HepG2 (cell line): ENCODE results near the gene PPFIA3. TPM values are rescaled to one million over a fixed set of nuclear protein-coding genes. Genes with fewer than 3 reads are reported as not detected.
A peak's percentile ranks its signal among the peaks of the same experiment; 100 is the strongest.

ENCODE experiments used
- BRD4 ChIP-seq: sonication (generic); formaldehyde crosslinking; IDR thresholded peaks from 2 replicates; pipeline ENCODE4 v1.4.0; 2020; ENCODE audit warnings: missing genetic modification reagents
- ELF1 ChIP-seq: sonication (generic); formaldehyde crosslinking; IDR thresholded peaks from 2 replicates; pipeline ENCODE4 v1.4.0; 2020; ENCODE audit warnings: missing genetic modification reagents
- EP300 ChIP-seq, 3 experiments: sonication (generic) in 1 of 3; formaldehyde crosslinking in 1 of 3; IDR thresholded peaks; 2 replicates each; pipeline versions ENCODE4 v1.5.1 to v1.6.1; 2011 to 2020; ENCODE audit warnings: low read depth in 2 of 3, low read length in 2 of 3, borderline replicate concordance in 1 of 3, improper control_type of control experiment in 1 of 3, mild to moderate bottlenecking in 1 of 3, missing genetic modification reagents in 1 of 3, moderate library complexity in 1 of 3
- GFI1 ChIP-seq: sonication (generic); formaldehyde crosslinking; IDR thresholded peaks from 2 replicates; pipeline ENCODE4 v1.5.0; 2020; ENCODE audit warnings: missing genetic modification reagents, mild to moderate bottlenecking, borderline replicate concordance
- GTF3A ChIP-seq: sonication (generic); formaldehyde crosslinking; conservative IDR thresholded peaks from 2 replicates; pipeline ENCODE4 v1.4.0; 2020; ENCODE audit warnings: mild to moderate bottlenecking, missing genetic modification reagents
- MAF1 ChIP-seq: sonication (generic); formaldehyde crosslinking; IDR thresholded peaks from 2 replicates; pipeline ENCODE4 v1.5.0; 2020; ENCODE audit warnings: missing genetic modification reagents, borderline replicate concordance
- MAFG ChIP-seq: sonication (generic); formaldehyde crosslinking; IDR thresholded peaks from 2 replicates; pipeline ENCODE4 v1.5.1; 2020; ENCODE audit warnings: mild to moderate bottlenecking, missing genetic modification reagents
- PBX2 ChIP-seq: IDR thresholded peaks from 2 replicates; pipeline ENCODE4 v1.6.1; 2016; ENCODE audit warnings: control low read depth
- PRPF4 ChIP-seq: fragments of 200-400 bp; formaldehyde crosslinking; IDR thresholded peaks from 2 replicates; pipeline ENCODE4 v1.6.1; 2016; ENCODE audit warnings: low read length, low read depth; ENCODE audit not compliant: poor library complexity, severe bottlenecking
- PTBP1 ChIP-seq: fragments of 200-400 bp; formaldehyde crosslinking; IDR thresholded peaks from 2 replicates; pipeline ENCODE4 v1.6.1; 2018; ENCODE audit warnings: low read length, low read depth; ENCODE audit not compliant: poor library complexity, severe bottlenecking
- RARG ChIP-seq: sonication (generic); formaldehyde crosslinking; IDR thresholded peaks from 2 replicates; pipeline ENCODE4 v1.4.0; 2020; ENCODE audit warnings: low read depth, mild to moderate bottlenecking, missing genetic modification reagents
- RERE ChIP-seq: IDR thresholded peaks from 2 replicates; pipeline ENCODE4 v1.6.1; 2016; ENCODE audit warnings: low read depth, missing genetic modification reagents, missing compliant biosample characterization
- SP140L ChIP-seq: sonication (generic); formaldehyde crosslinking; IDR thresholded peaks from 2 replicates; pipeline ENCODE4 v1.4.0; 2020; ENCODE audit warnings: missing genetic modification reagents, borderline replicate concordance
- STAT6 ChIP-seq: sonication (generic); formaldehyde crosslinking; IDR thresholded peaks from 2 replicates; pipeline ENCODE4 v1.4.0; 2020; ENCODE audit warnings: missing genetic modification reagents, mild to moderate bottlenecking, borderline replicate concordance
- TGIF2 ChIP-seq: IDR thresholded peaks from 2 replicates; pipeline ENCODE4 v1.6.1; 2016; ENCODE audit warnings: control low read depth, missing compliant biosample characterization
- U2AF1 ChIP-seq: fragments of 200-400 bp; formaldehyde crosslinking; optimal IDR thresholded peaks from 2 replicates; pipeline ENCODE3; 2017; ENCODE audit warnings: mild to moderate bottlenecking, low read depth, low read length
- ZFAT ChIP-seq: sonication (generic); formaldehyde crosslinking; conservative IDR thresholded peaks from 2 replicates; pipeline ENCODE4 v1.8.1; 2023; ENCODE audit warnings: missing genetic modification reagents, inconsistent platforms
- ZNF496 ChIP-seq: sonication (generic); formaldehyde crosslinking; IDR thresholded peaks from 2 replicates; pipeline ENCODE4 v1.8.1; 2023; ENCODE audit warnings: mild to moderate bottlenecking, moderate library complexity, missing genetic modification reagents; ENCODE audit not compliant: insufficient replicate concordance
- ZNF777 ChIP-seq: sonication (generic); formaldehyde crosslinking; IDR thresholded peaks from 2 replicates; pipeline ENCODE4 v1.4.0; 2020; ENCODE audit warnings: missing genetic modification reagents
- ZNF891 ChIP-seq: sonication (generic); formaldehyde crosslinking; IDR thresholded peaks from 2 replicates; pipeline ENCODE4 v1.5.0; 2020; ENCODE audit warnings: mild to moderate bottlenecking, missing genetic modification reagents
- polyA plus RNA-seq, 8 experiments: library from polyadenylated mRNA; depleted of rRNA in 3 of 8; stranded (reverse) in 7 of 8; unstranded in 1 of 8; fragments of >200 nt; fragmentation: Illumina TruSeq in 4 of 8; extraction: Trizol in 4 of 8; gene quantifications; 2 replicates each; pipeline versions ENCODE4 v1.2.1 to v1.2.3, GENCODE V29; 2011 to 2016; ENCODE audit warnings: low read depth in 4 of 8, missing spikeins in 1 of 8, mixed read lengths in 1 of 8; ENCODE audit not compliant: insufficient read depth in 1 of 8
- total RNA-seq, 5 experiments: library from RNA; depleted of rRNA; stranded (reverse); fragments of >200 nt; fragmentation: Illumina TruSeq; extraction: Trizol; gene quantifications; 2 replicates each; pipeline ENCODE4 v1.2.3, GENCODE V29; 2016; ENCODE audit warnings: low read depth in 1 of 5

Gene PPFIA3
- total and polyA plus RNA-seq, 2 of the 13 experiments (the other 11 are each of a cell fraction or from before 2014, with no cell fraction given): 6.7 to 8.6 TPM

DNA sequence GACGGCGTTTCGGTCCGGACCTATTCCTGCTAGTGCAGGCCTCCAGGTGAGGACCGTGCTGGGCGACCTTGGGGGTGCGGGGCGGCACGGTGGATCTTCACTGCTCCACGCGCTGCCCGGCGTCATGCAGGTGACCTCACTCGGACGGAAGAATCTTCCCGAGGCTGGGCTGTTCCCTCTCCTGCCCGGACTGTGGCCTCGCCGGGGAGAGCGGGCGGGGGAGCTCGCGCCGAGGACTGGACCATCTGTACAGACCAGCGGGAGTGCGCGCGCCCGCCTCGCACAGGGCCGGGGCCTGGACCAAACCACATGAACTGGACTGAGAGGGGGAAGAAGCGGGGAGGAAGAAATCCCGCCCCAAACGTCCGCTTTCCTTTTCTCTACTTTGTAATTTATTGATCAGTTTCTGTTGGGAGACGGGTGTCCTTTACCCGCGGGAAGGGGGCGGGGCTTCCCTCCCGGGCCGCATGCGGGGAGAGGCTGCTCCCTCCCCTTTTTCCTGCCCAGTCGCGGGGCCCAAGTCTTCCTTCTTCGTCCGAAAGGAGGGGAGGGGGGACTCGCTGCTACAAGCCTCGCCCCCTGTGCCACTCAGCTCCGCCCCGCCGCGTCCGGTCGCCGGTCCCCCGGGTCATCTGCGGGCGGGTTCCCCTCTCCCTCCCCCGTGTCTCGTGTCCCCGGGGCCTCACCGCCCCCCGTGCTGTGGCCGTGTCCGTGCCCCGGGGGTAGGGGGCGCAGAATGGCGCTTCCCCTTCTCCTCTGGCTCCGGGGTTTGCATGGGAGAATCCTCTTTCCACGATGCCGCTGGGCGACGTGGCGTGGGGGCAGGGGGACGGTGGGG, 31.0 kb downstream of the PPFIA3 start (continued):
- 0 out of 4 replicates have a peak, but pooled peaks of 1 of the 2 experiments have one; percentile 30 for TF ChIP-seq EP300 (IDR thresholded peaks at IDR 0.05; ENCODE audit: low read depth in 2 of 2, low read length in 2 of 2)
- TF ChIP-seq EP300 (CRISPR knock-in tag; IDR thresholded peaks at IDR 0.05; ENCODE audit: borderline replicate concordance): no peak
- no peak for TF ChIP-seq PRPF4
- TF ChIP-seq ZNF891 (CRISPR knock-in tag): peak; percentile 98
- no peak for TF ChIP-seq RERE (CRISPR knock-in tag)
- TF ChIP-seq BRD4 (CRISPR knock-in tag): peak; percentile 57; the same call in 1 of the 2 replicates
- no peak for TF ChIP-seq U2AF1
- TF ChIP-seq SP140L: no peak
- no peak for TF ChIP-seq ZNF777 (CRISPR knock-in tag)
- TF ChIP-seq ZFAT: no peak
- TF ChIP-seq GTF3A: peak; percentile 69; the same call in 1 of the 2 replicates
- TF ChIP-seq STAT6 (CRISPR knock-in tag): no peak
- TF ChIP-seq ELF1 (CRISPR knock-in tag): no peak
- no peak for TF ChIP-seq MAF1 (CRISPR knock-in tag)
- no peak for TF ChIP-seq PTBP1
- no peak for TF ChIP-seq MAFG (CRISPR knock-in tag)
- peak; percentile 37; the same call in 1 of the 2 replicates for TF ChIP-seq GFI1 (CRISPR knock-in tag)
- TF ChIP-seq TGIF2 (CRISPR knock-in tag): no peak
- no peak for TF ChIP-seq RARG
- TF ChIP-seq ZNF496 (CRISPR knock-in tag): no peak
- TF ChIP-seq PBX2 (CRISPR knock-in tag): no peak
